Suprapubic skin (tissue), 4 donors: ENCODE measurements around the gene CLDN16.

Experiments used
- CTCF ChIP-seq, 2 donors: fragments of 200-600 bp in 1 of 2; fragments of 450-650 bp in 1 of 2; sonication (generic) in 1 of 2; IDR thresholded peaks; one replicate each; pipeline ENCODE4 v1.5.1; 2016 to 2019; ENCODE audit warnings: antibody characterized with exemption in 2 of 2, mild to moderate bottlenecking in 1 of 2, moderate library complexity in 1 of 2
- POLR2A ChIP-seq, 2 donors: fragments of 450-650 bp; IDR thresholded peaks; one replicate each; pipeline ENCODE4 v1.6.1; 2017; ENCODE audit warnings: antibody characterized with exemption in 2 of 2, mild to moderate bottlenecking in 2 of 2, moderate library complexity in 2 of 2
- POLR2AphosphoS5 ChIP-seq, 3 donors: sonication (generic); formaldehyde crosslinking; IDR thresholded peaks; one replicate each; pipeline ENCODE4 v1.6.1; 2017; ENCODE audit warnings: antibody characterized with exemption in 3 of 3

- no peak for TF ChIP-seq CTCF (IDR thresholded peaks at IDR 0.05)
- no peak for TF ChIP-seq POLR2AphosphoS5 (IDR thresholded peaks at IDR 0.05)
- no peak for TF ChIP-seq POLR2A (IDR thresholded peaks at IDR 0.05)
These were observed 21.8 kb upstream of the CLDN16 start for GRCh38 chr3:190366133-190366532.
